ENCODE results near the gene ADAM15. TPM values are rescaled to one million over a fixed set of nuclear protein-coding genes. Genes with fewer than 3 reads are reported as not detected.

The ADAM15 gene
- total RNA-seq, 2 experiments from 2014 or later, result 73.9 to 76.4 TPM

- Mint-ChIP-seq H3K4me3 (no peak overlapping the region), H3K9me3 (no peaks in the 10 kb centered on the region), H3K27me3 (peaks cover 24% of the 10 kb centered on the region), H3K27ac (no peak overlapping the region), H3K36me3 (ENCODE audit: low read depth) (no peaks in the 10 kb centered on the region), H3K4me1 (peaks cover 8% of the 10 kb centered on the region)
- DNase-seq, result no peak
- CTCF ChIA-PET, result interaction anchor here (0.7 to 6.7 kb wide), 23 partner anchors 8 to 148 kb away, joined by 3 to 209 read pairs (median 4); partner anchors contain the start of genes FLAD1, KRTCAP2 and SLC50A1
- POLR2A ChIA-PET, result interaction anchor here (1.2 to 1.4 kb wide), 3 partner anchors 44 to 81 kb away, joined by 3 to 10 read pairs (median 9); partner anchors contain the start of gene KRTCAP2
These were observed 41.0 kb downstream of the ADAM15 start for GRCh38 chr1:155092131-155092530.

GRCh38 chr1:155092641-155093040 lies 41.5 kb downstream of the ADAM15 start:
- DNase-seq, result no peak
- H3K4me3 Mint-ChIP-seq, result no peak overlapping the region
- ChIA-PET CTCF (interaction anchor here (0.7 to 6.7 kb wide), 4 partner anchors 8 to 148 kb away, joined by 3 to 209 read pairs (median 4); partner anchors contain the start of gene KRTCAP2), POLR2A (interaction anchor here (1.4 kb wide), 1 partner anchor 75 kb away, joined by 9 read pairs; no protein-coding TSS in a partner anchor)
- H3K9me3 Mint-ChIP-seq, result no peaks in the 10 kb centered on the region
- peaks cover 26% of the 10 kb centered on the region for H3K27me3 Mint-ChIP-seq
- H3K4me1 Mint-ChIP-seq, result peaks cover 5% of the 10 kb centered on the region
- no peaks in the 10 kb centered on the region for H3K36me3 Mint-ChIP-seq (ENCODE audit: low read depth)
- H3K27ac Mint-ChIP-seq, result no peak overlapping the region

GRCh38 chr1:155093911-155094621 lies 43.0 kb downstream of the ADAM15 start:
- H3K4me1 Mint-ChIP-seq, result peaks cover 5% of the 10 kb centered on the region
- ChIA-PET POLR2A (interaction anchor here (1.0 kb wide), 1 partner anchor 79 kb away, joined by 3 read pairs; the partner anchor contains the start of gene KRTCAP2), CTCF (interaction anchor here (0.9 to 6.7 kb wide), 5 partner anchors 9 to 79 kb away, joined by 3 to 209 read pairs (median 8); partner anchors contain the start of gene KRTCAP2)
- no peak for DNase-seq
- no peak overlapping the region for H3K4me3 Mint-ChIP-seq
- no peak overlapping the region for H3K27ac Mint-ChIP-seq
- no peaks in the 10 kb centered on the region for H3K9me3 Mint-ChIP-seq
- H3K36me3 Mint-ChIP-seq (ENCODE audit: low read depth), result no peaks in the 10 kb centered on the region
- H3K27me3 Mint-ChIP-seq, result peaks cover 30% of the 10 kb centered on the region

- CTCF ChIA-PET, result interaction anchor here (0.9 to 5.1 kb wide), 4 partner anchors 10 to 78 kb away, joined by 3 to 25 read pairs (median 8); partner anchors contain the start of gene KRTCAP2
- POLR2A ChIA-PET, result interaction anchor here (1.0 kb wide), 1 partner anchor 78 kb away, joined by 3 read pairs; the partner anchor contains the start of gene KRTCAP2
- Mint-ChIP-seq H3K4me1 (peaks cover 5% of the 10 kb centered on the region), H3K27ac (no peak overlapping the region), H3K36me3 (ENCODE audit: low read depth) (no peaks in the 10 kb centered on the region), H3K27me3 (peaks cover 30% of the 10 kb centered on the region), H3K9me3 (no peaks in the 10 kb centered on the region), H3K4me3 (no peak overlapping the region)
- DNase-seq, result no peak
These were observed 43.5 kb downstream of the ADAM15 start for GRCh38 chr1:155094622-155094948.

- Mint-ChIP-seq H3K4me3 (no peak overlapping the region), H3K27me3 (peaks cover 27% of the 10 kb centered on the region), H3K36me3 (ENCODE audit: low read depth) (no peaks in the 10 kb centered on the region), H3K4me1 (no peaks in the 10 kb centered on the region), H3K27ac (no peak overlapping the region), H3K9me3 (no peaks in the 10 kb centered on the region)
- ChIA-PET CTCF (interaction anchor here (2.9 to 5.1 kb wide), 3 partner anchors 9 to 73 kb away, joined by 12 to 25 read pairs (median 17); partner anchors contain the start of gene KRTCAP2), POLR2A (no interaction called here)
- no peak for DNase-seq
These were observed 48.2 kb downstream of the ADAM15 start for GRCh38 chr1:155099331-155099730.

GRCh38 chr1:155103325-155103724 lies 52.2 kb downstream of the ADAM15 start:
- ChIA-PET CTCF (no interaction called here), POLR2A (no interaction called here)
- Mint-ChIP-seq H3K36me3 (ENCODE audit: low read depth) (no peaks in the 10 kb centered on the region), H3K27ac (no peak overlapping the region), H3K9me3 (no peaks in the 10 kb centered on the region), H3K4me3 (no peak overlapping the region), H3K4me1 (no peaks in the 10 kb centered on the region), H3K27me3 (peaks cover 19% of the 10 kb centered on the region)
- no peak for DNase-seq

GRCh38 chr1:155104605-155105534 lies 53.8 kb downstream of the ADAM15 start:
- ChIA-PET CTCF (interaction anchor here (2.9 kb wide), 1 partner anchor 13 kb away, joined by 9 read pairs; no protein-coding TSS in a partner anchor), POLR2A (interaction anchor here (0.6 kb wide), 1 partner anchor 606 kb away, joined by 3 read pairs; no protein-coding TSS in a partner anchor)
- no peaks in the 10 kb centered on the region for H3K9me3 Mint-ChIP-seq
- DNase-seq, result no peak
- no peak overlapping the region for H3K4me3 Mint-ChIP-seq
- no peak overlapping the region for H3K27ac Mint-ChIP-seq
- H3K4me1 Mint-ChIP-seq, result no peaks in the 10 kb centered on the region
- H3K36me3 Mint-ChIP-seq (ENCODE audit: low read depth), result no peaks in the 10 kb centered on the region
- H3K27me3 Mint-ChIP-seq, result peaks cover 20% of the 10 kb centered on the region

GRCh38 chr1:155105604-155106011 lies 54.5 kb downstream of the ADAM15 start:
- Mint-ChIP-seq H3K4me3 (no peak overlapping the region), H3K27ac (no peak overlapping the region), H3K9me3 (no peaks in the 10 kb centered on the region), H3K36me3 (ENCODE audit: low read depth) (no peaks in the 10 kb centered on the region), H3K4me1 (no peaks in the 10 kb centered on the region), H3K27me3 (peaks cover 22% of the 10 kb centered on the region)
- CTCF ChIA-PET, result interaction anchor here (2.9 kb wide), 1 partner anchor 14 kb away, joined by 9 read pairs; no protein-coding TSS in a partner anchor
- DNase-seq, result no peak
- POLR2A ChIA-PET, result no interaction called here

GRCh38 chr1:155106862-155107261 lies 55.7 kb downstream of the ADAM15 start:
- Mint-ChIP-seq H3K9me3 (no peaks in the 10 kb centered on the region), H3K4me1 (no peaks in the 10 kb centered on the region), H3K27ac (no peak overlapping the region), H3K27me3 (peaks cover 22% of the 10 kb centered on the region), H3K4me3 (no peak overlapping the region), H3K36me3 (ENCODE audit: low read depth) (no peaks in the 10 kb centered on the region)
- no peak for DNase-seq
- ChIA-PET CTCF (interaction anchor here (0.8 to 2.9 kb wide), 3 partner anchors 15 to 66 kb away, joined by 3 to 9 read pairs (median 3); partner anchors contain the start of gene KRTCAP2), POLR2A (no interaction called here)

GRCh38 chr1:155107309-155108264 lies 56.5 kb downstream of the ADAM15 start:
- no peak overlapping the region for H3K4me3 Mint-ChIP-seq
- DNase-seq, result no peak
- ChIA-PET CTCF (interaction anchor here (0.8 to 2.9 kb wide), 4 partner anchors 16 to 65 kb away, joined by 3 to 9 read pairs (median 3); partner anchors contain the start of gene KRTCAP2), POLR2A (no interaction called here)
- no peaks in the 10 kb centered on the region for H3K36me3 Mint-ChIP-seq (ENCODE audit: low read depth)
- no peaks in the 10 kb centered on the region for H3K4me1 Mint-ChIP-seq
- H3K27me3 Mint-ChIP-seq, result peaks cover 22% of the 10 kb centered on the region
- no peak overlapping the region for H3K27ac Mint-ChIP-seq
- H3K9me3 Mint-ChIP-seq, result no peaks in the 10 kb centered on the region

GRCh38 chr1:155108296-155108695 lies 57.2 kb downstream of the ADAM15 start:
- no peaks in the 10 kb centered on the region for H3K36me3 Mint-ChIP-seq (ENCODE audit: low read depth)
- no peaks in the 10 kb centered on the region for H3K9me3 Mint-ChIP-seq
- ChIA-PET CTCF (interaction anchor here (1.1 kb wide), 1 partner anchor 16 kb away, joined by 3 read pairs; no protein-coding TSS in a partner anchor), POLR2A (no interaction called here)
- no peak overlapping the region for H3K27ac Mint-ChIP-seq
- no peaks in the 10 kb centered on the region for H3K4me1 Mint-ChIP-seq
- H3K4me3 Mint-ChIP-seq, result no peak overlapping the region
- DNase-seq, result no peak
- peaks cover 22% of the 10 kb centered on the region for H3K27me3 Mint-ChIP-seq

- no peaks in the 10 kb centered on the region for H3K4me1 Mint-ChIP-seq
- H3K27ac Mint-ChIP-seq, result no peak overlapping the region
- no peaks in the 10 kb centered on the region for H3K36me3 Mint-ChIP-seq (ENCODE audit: low read depth)
- H3K9me3 Mint-ChIP-seq, result no peaks in the 10 kb centered on the region
- H3K4me3 Mint-ChIP-seq, result no peak overlapping the region
- ChIA-PET CTCF (no interaction called here), POLR2A (no interaction called here)
- no peak for DNase-seq
- H3K27me3 Mint-ChIP-seq, result peaks cover 19% of the 10 kb centered on the region
These were observed 59.3 kb downstream of the ADAM15 start for GRCh38 chr1:155110381-155110780.
